Transverse colon (tissue), 4 donors: ENCODE results near the gene TBL1X.

Experiments used
- CTCF ChIP-seq, 5 experiments: fragments of 200-600 bp in 3 of 5; fragments of 450-650 bp in 2 of 5; sonication (generic) in 3 of 5; IDR thresholded peaks; 1 replicate in 2 of 5; 2 replicates in 3 of 5; pipeline ENCODE4 v1.5.1; 2016 to 2017; ENCODE audit warnings: antibody characterized with exemption in 5 of 5, inconsistent platforms in 3 of 5, mild to moderate bottlenecking in 2 of 5, moderate library complexity in 1 of 5
- EP300 ChIP-seq: sonication (generic); formaldehyde crosslinking; IDR thresholded peaks from one replicate; pipeline ENCODE4 v1.6.1; 2017; ENCODE audit warnings: antibody characterized with exemption, low read depth
- POLR2A ChIP-seq: fragments of 450-650 bp; IDR thresholded peaks from one replicate; pipeline ENCODE4 v1.6.1; 2016; ENCODE audit warnings: antibody characterized with exemption, mild to moderate bottlenecking, moderate library complexity
- POLR2AphosphoS5 ChIP-seq, 3 donors: sonication (generic); formaldehyde crosslinking; IDR thresholded peaks; one replicate each; pipeline ENCODE4 v1.6.1; 2016; ENCODE audit warnings: antibody characterized with exemption in 3 of 3

GRCh38 chrX:9676738-9677097, 211.9 kb downstream of the TBL1X start:
- TF ChIP-seq CTCF (IDR thresholded peaks at IDR 0.05) (no peak), POLR2A (no peak), POLR2AphosphoS5 (IDR thresholded peaks at IDR 0.05) (no peak), EP300 (no peak)
